ENCODE results near the gene ZNF652. TPM values are rescaled to one million over a fixed set of nuclear protein-coding genes. Genes with fewer than 3 reads are reported as not detected.

ZNF652 gene
- polyA plus RNA-seq, 1 of the 3 experiments (the other 2 are of a cell fraction): 5.1 TPM

DNA sequence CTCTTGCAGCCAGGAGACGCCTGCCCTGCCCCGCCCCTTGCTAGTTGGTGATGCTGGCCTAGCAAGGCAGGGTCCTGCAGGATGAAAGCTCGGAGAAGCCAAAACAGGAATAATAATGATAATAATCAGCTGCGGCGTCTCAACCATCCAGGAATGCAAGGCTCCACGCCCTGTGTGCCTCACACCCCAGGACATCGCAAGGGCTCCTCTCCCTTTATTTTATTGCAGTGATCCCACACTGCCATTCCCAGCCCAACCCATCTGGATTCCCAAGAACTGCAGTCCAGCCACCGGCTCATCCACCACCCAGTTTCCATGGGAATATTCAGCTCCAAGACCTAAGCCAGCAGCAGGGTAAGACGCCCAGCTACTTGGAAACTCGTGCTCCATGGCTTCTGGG lies 21.0 kb upstream of the ZNF652 start:
- Histone ChIP-seq H3K4me3 (ENCODE audit: low read depth in 2 of 2, low read length in 1 of 2) (no peak overlapping the region), H3K27me3 (ENCODE audit: insufficient read depth) (no peaks in the 10 kb centered on the region), H3K27ac (ENCODE audit: low read depth in 2 of 2, low read length in 1 of 2) (no peak overlapping the region), H3K4me1 (ENCODE audit: control insufficient read depth in 1 of 2, insufficient read depth in 2 of 2, low read depth in 1 of 2, low read length in 1 of 2) (peaks cover 0 to 10% of the 10 kb centered on the region in 2 experiments; a peak in 1 of 4 replicates), H2AFZ (ENCODE audit: low read depth) (no peak overlapping the region), H3K9me3 (no peaks in the 10 kb centered on the region), H4K20me1 (ENCODE audit: insufficient read depth) (no peaks in the 10 kb centered on the region), H3K9me2 (no peaks in the 10 kb centered on the region), H3F3A (replicated peaks; ENCODE audit: insufficient read depth) (no peaks in the 10 kb centered on the region), H3K36me3 (replicated peaks in 1 of 2; ENCODE audit: control insufficient read depth in 1 of 2, insufficient read depth in 2 of 2, low read length in 1 of 2) (no peaks in the 10 kb centered on the region), H3K9ac (no peak overlapping the region), H3K4me2 (no peak overlapping the region), H3K79me2 (ENCODE audit: insufficient read depth) (no peaks in the 10 kb centered on the region)
- TF ChIP-seq GATA2 (CRISPR knock-in tag; IDR thresholded peaks at IDR 0.05) (no peak), TAF1 (IDR thresholded peaks at IDR 0.05; ENCODE audit: borderline replicate concordance, low read depth, low read length) (no peak), FOXJ3 (CRISPR knock-in tag; IDR thresholded peaks at IDR 0.05) (no peak)
- DNase-seq: no peak
- WGBS (ENCODE audit: low lambda C conversion rate): 83% methylated on average over 10 of the region's 10 CpGs
- ChIA-PET POLR2A (no interaction called here), CTCF (interaction anchor here (1.0 to 5.4 kb wide), 8 partner anchors 11 to 313 kb away, joined by 3 to 23 read pairs (median 8); no protein-coding TSS in a partner anchor)

GRCh38 chr17:49382556-49382955 lies 20.5 kb upstream of the ZNF652 start:
- Histone ChIP-seq H3K27ac (ENCODE audit: low read depth in 2 of 2, low read length in 1 of 2) (no peak overlapping the region), H3K36me3 (replicated peaks in 1 of 2; ENCODE audit: control insufficient read depth in 1 of 2, insufficient read depth in 2 of 2, low read length in 1 of 2) (no peaks in the 10 kb centered on the region), H3K4me1 (ENCODE audit: control insufficient read depth in 1 of 2, insufficient read depth in 2 of 2, low read depth in 1 of 2, low read length in 1 of 2) (peaks cover 0 to 10% of the 10 kb centered on the region in 2 experiments; a peak in 1 of 4 replicates), H2AFZ (ENCODE audit: low read depth) (no peak overlapping the region), H3K9ac (no peak overlapping the region), H3K79me2 (ENCODE audit: insufficient read depth) (no peaks in the 10 kb centered on the region), H3K4me3 (ENCODE audit: low read depth in 2 of 2, low read length in 1 of 2) (no peak overlapping the region), H3F3A (replicated peaks; ENCODE audit: insufficient read depth) (no peaks in the 10 kb centered on the region), H3K9me2 (no peaks in the 10 kb centered on the region), H4K20me1 (ENCODE audit: insufficient read depth) (no peaks in the 10 kb centered on the region), H3K4me2 (no peak overlapping the region), H3K9me3 (no peaks in the 10 kb centered on the region), H3K27me3 (ENCODE audit: insufficient read depth) (no peaks in the 10 kb centered on the region)
- CTCF ChIA-PET: interaction anchor here (1.0 to 5.4 kb wide), 8 partner anchors 11 to 313 kb away, joined by 3 to 23 read pairs (median 8); no protein-coding TSS in a partner anchor
- POLR2A ChIA-PET: no interaction called here
- 64% methylated on average over 7 of the region's 7 CpGs for WGBS (ENCODE audit: low lambda C conversion rate)
- no peak for DNase-seq
- TF ChIP-seq REST (IDR thresholded peaks at IDR 0.05; ENCODE audit: low read depth, low read length) (no peak), MXI1 (IDR thresholded peaks at IDR 0.05; ENCODE audit: low read depth, low read length) (no peak), IRF3 (IDR thresholded peaks at IDR 0.05; ENCODE audit: low read depth, low read length) (no peak), TAF1 (IDR thresholded peaks at IDR 0.05; ENCODE audit: borderline replicate concordance, low read depth, low read length) (no peak), EP300 (IDR thresholded peaks at IDR 0.05; ENCODE audit: borderline replicate concordance in 1 of 2, low read depth in 1 of 2, low read length in 1 of 2) (no peak), NFIC (IDR thresholded peaks at IDR 0.05; ENCODE audit: borderline replicate concordance) (no peak), NRF1 (IDR thresholded peaks at IDR 0.05; ENCODE audit: low read depth, low read length) (no peak), CHD2 (IDR thresholded peaks at IDR 0.05; ENCODE audit: low read length, partially characterized antibody) (no peak), RFX5 (IDR thresholded peaks at IDR 0.05; ENCODE audit: low read length) (no peak), GABPA (IDR thresholded peaks at IDR 0.05; ENCODE audit: low read depth) (no peak), EZH2phosphoT487 (IDR thresholded peaks at IDR 0.05; ENCODE audit: borderline replicate concordance, low read depth) (no peak), RCOR1 (IDR thresholded peaks at IDR 0.05; ENCODE audit: low read length) (no peak), SMC3 (IDR thresholded peaks at IDR 0.05; ENCODE audit: low read depth, low read length) (no peak), POLR2AphosphoS5 (IDR thresholded peaks at IDR 0.05; ENCODE audit: low read depth, low read length) (no peak), TCF12 (IDR thresholded peaks at IDR 0.05) (no peak), FOXM1 (IDR thresholded peaks at IDR 0.05; ENCODE audit: low read depth) (no peak)
- TF ChIP-seq, protein P1, sequence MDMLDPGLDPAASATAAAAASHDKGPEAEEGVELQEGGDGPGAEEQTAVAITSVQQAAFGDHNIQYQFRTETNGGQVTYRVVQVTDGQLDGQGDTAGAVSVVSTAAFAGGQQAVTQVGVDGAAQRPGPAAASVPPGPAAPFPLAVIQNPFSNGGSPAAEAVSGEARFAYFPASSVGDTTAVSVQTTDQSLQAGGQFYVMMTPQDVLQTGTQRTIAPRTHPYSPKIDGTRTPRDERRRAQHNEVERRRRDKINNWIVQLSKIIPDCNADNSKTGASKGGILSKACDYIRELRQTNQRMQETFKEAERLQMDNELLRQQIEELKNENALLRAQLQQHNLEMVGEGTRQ (IDR thresholded peaks at IDR 0.05; ENCODE audit: borderline replicate concordance, low read depth, low read length): no peak
